Activated T-cell treated with anti-CD3 and anti-CD28 coated beads, Interleukin-2, amount 50 U/mL, for 24 hours (primary cell): ENCODE measurements around the gene MTA3.
A peak's percentile ranks its signal among the peaks of the same experiment; 100 is the strongest.
"Not testable (repeated sequence)": the region's sequence is repeated elsewhere in the genome, so short reads cannot be mapped to it uniquely, and the experiment has no call there.

Source experiments
- DNase-seq: peaks from one replicate; pipeline ENCODE4 v3.0.0-alpha.2; 2020
- H3K27ac Mint-ChIP-seq: 2 replicates; pipeline ENCODE4 v1.8.0; 2020; ENCODE audit warnings: mild to moderate bottlenecking, mixed read lengths
- H3K27me3 Mint-ChIP-seq: 2 replicates; pipeline ENCODE4 v1.8.0; 2020; ENCODE audit warnings: mixed read lengths
- H3K36me3 Mint-ChIP-seq: 2 replicates; pipeline ENCODE4 v1.8.0; 2020; ENCODE audit warnings: low read depth, mixed read lengths
- H3K4me1 Mint-ChIP-seq: 2 replicates; pipeline ENCODE4 v1.8.0; 2020; ENCODE audit warnings: low read depth, mixed read lengths
- H3K4me3 Mint-ChIP-seq: 2 replicates; pipeline ENCODE4 v1.8.0; 2020; ENCODE audit warnings: mild to moderate bottlenecking, moderate library complexity, mixed read lengths
- H3K9me3 Mint-ChIP-seq: 2 replicates; pipeline ENCODE4 v1.8.0; 2020; ENCODE audit warnings: mixed read lengths

The MTA3 gene

GRCh38 chr2:42696987-42697386 is 128.6 kb downstream of the MTA3 start:
- H3K4me1 Mint-ChIP-seq, result peaks cover 8% of the 10 kb centered on the region
- DNase-seq, result no peak
- no peaks in the 10 kb centered on the region for H3K27me3 Mint-ChIP-seq
- no peak overlapping the region for H3K4me3 Mint-ChIP-seq
- peaks cover 17% of the 10 kb centered on the region for H3K36me3 Mint-ChIP-seq
- H3K27ac Mint-ChIP-seq, result no peak overlapping the region
- H3K9me3 Mint-ChIP-seq, result no peaks in the 10 kb centered on the region

DNA sequence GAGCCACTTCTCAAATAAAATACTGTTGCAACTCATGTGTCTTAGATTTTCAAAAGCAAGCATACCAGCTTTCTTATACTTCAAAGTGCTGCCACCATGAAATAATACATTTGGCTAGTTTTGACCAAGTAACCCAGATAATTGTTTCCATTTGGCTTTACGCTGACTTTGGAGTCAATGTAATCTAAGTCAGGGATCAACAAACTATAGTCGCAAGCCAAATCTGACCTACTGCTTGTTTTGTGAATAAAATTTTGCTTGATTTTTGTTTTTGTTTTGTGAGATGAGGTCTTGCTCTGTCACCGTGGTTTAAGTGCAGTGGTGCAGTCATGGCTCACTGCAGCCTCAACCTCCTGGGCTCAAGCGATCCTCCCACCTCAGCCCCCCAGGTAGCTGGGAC is 130.5 kb downstream of the MTA3 start:
- H3K4me3 Mint-ChIP-seq, result no peak overlapping the region
- H3K9me3 Mint-ChIP-seq, result no peaks in the 10 kb centered on the region
- H3K36me3 Mint-ChIP-seq, result peaks cover 17% of the 10 kb centered on the region
- no peaks in the 10 kb centered on the region for H3K4me1 Mint-ChIP-seq
- no peaks in the 10 kb centered on the region for H3K27me3 Mint-ChIP-seq
- no peak for DNase-seq
- H3K27ac Mint-ChIP-seq, result no peak overlapping the region

DNA sequence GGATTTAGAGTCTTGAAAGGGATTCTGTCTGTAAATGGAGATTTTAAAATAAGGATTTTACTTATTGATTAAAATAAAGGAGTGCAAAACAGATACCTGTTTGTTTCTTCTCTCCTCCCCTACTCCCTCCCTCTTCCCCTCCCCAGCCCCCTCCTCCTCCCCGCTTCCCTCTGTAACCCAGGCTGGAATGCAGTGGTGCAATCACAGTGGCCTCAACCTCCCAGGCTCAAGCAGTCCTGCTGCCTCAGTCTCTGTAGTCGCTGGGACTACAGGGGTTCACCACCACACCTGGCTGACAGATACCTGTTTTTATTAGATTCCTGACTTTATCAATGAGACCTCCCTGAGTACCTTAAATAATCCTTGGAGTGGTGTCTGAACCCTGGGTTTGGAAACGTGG is 138.4 kb downstream of the MTA3 start:
- H3K4me1 Mint-ChIP-seq, result no peaks in the 10 kb centered on the region
- no peaks in the 10 kb centered on the region for H3K9me3 Mint-ChIP-seq
- H3K36me3 Mint-ChIP-seq, result peaks cover 45% of the 10 kb centered on the region
- no peak overlapping the region for H3K4me3 Mint-ChIP-seq
- DNase-seq, result no peak
- H3K27ac Mint-ChIP-seq, result no peak overlapping the region
- no peaks in the 10 kb centered on the region for H3K27me3 Mint-ChIP-seq

GRCh38 chr2:42708179-42708578 is 139.7 kb downstream of the MTA3 start:
- no peaks in the 10 kb centered on the region for H3K9me3 Mint-ChIP-seq
- DNase-seq, result no peak
- H3K27ac Mint-ChIP-seq, result no peak overlapping the region
- H3K4me3 Mint-ChIP-seq, result no peak overlapping the region
- H3K36me3 Mint-ChIP-seq, result peaks cover 44% of the 10 kb centered on the region
- H3K27me3 Mint-ChIP-seq, result no peaks in the 10 kb centered on the region
- H3K4me1 Mint-ChIP-seq, result no peaks in the 10 kb centered on the region

- Mint-ChIP-seq H3K27ac (no peak overlapping the region), H3K27me3 (no peaks in the 10 kb centered on the region), H3K4me3 (no peak overlapping the region), H3K36me3 (peaks cover 26% of the 10 kb centered on the region), H3K4me1 (peaks cover 12% of the 10 kb centered on the region), H3K9me3 (no peaks in the 10 kb centered on the region)
- no peak for DNase-seq
Measured at GRCh38 chr2:42711896-42712295, 143.5 kb downstream of the MTA3 start.

GRCh38 chr2:42712934-42713333 is 144.5 kb downstream of the MTA3 start:
- no peak for DNase-seq
- H3K4me1 Mint-ChIP-seq, result peaks cover 12% of the 10 kb centered on the region
- H3K9me3 Mint-ChIP-seq, result no peaks in the 10 kb centered on the region
- H3K27ac Mint-ChIP-seq, result no peak overlapping the region
- no peaks in the 10 kb centered on the region for H3K27me3 Mint-ChIP-seq
- H3K4me3 Mint-ChIP-seq, result no peak overlapping the region
- H3K36me3 Mint-ChIP-seq, result peaks cover 19% of the 10 kb centered on the region

DNA sequence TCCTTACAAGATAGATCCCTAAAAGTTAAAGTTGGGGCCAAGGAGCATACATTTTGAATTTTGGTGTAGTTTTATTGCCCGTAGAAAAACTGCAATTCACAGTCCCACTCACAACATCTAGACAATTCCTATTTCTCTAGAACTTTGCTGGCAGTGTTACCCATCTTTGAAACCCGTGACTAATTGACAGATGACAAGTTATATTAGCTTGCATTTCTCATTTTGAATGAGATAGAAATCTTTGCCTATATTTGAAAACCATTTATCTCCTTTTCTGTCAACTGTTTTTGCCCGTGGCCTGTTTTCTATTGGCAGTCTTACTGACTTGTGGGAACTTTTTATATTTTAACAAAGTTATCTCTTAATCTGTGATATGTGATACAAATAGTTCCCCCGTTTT is 145.5 kb downstream of the MTA3 start:
- peaks cover 12% of the 10 kb centered on the region for H3K4me1 Mint-ChIP-seq
- peaks cover 9% of the 10 kb centered on the region for H3K36me3 Mint-ChIP-seq
- H3K27me3 Mint-ChIP-seq, result no peaks in the 10 kb centered on the region

GRCh38 chr2:42714686-42715085 is 146.3 kb downstream of the MTA3 start:
- Mint-ChIP-seq H3K9me3 (no peaks in the 10 kb centered on the region), H3K36me3 (peaks cover 1% of the 10 kb centered on the region), H3K27me3 (no peaks in the 10 kb centered on the region), H3K4me1 (peaks cover 12% of the 10 kb centered on the region), H3K27ac (no peak overlapping the region), H3K4me3 (no peak overlapping the region)
- DNase-seq, result no peak

More for the DNA sequence above, 145.5 kb downstream of the MTA3 start:
- DNase-seq, result no peak
- Mint-ChIP-seq H3K27ac (no peak overlapping the region), H3K4me3 (no peak overlapping the region), H3K9me3 (no peaks in the 10 kb centered on the region)

DNA sequence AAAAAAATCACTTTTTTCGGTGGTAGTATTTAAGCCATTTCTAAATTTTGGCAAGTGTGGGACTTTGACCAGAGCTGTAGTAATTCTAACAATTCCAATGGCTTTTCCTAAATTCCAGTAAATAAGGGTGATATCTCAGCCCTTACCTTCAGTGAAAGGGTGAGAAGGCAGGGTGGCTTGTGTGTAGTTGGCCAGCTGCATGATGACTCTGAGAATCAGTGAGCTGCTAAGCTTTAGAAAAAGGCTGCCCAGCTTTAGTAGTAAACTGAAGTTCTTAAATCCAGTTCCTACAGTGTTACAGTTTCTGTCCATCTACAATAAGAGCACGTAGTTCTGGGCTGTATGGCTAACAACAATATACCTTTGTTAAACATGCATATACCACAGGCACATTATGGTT is 153.5 kb downstream of the MTA3 start:
- no peaks in the 10 kb centered on the region for H3K27me3 Mint-ChIP-seq
- H3K36me3 Mint-ChIP-seq, result peaks cover 16% of the 10 kb centered on the region
- DNase-seq, result no peak
- peak overlapping the region; percentile 51 for H3K27ac Mint-ChIP-seq
- no peaks in the 10 kb centered on the region for H3K9me3 Mint-ChIP-seq
- H3K4me1 Mint-ChIP-seq, result peaks cover 19% of the 10 kb centered on the region
- H3K4me3 Mint-ChIP-seq, result no peak overlapping the region

GRCh38 chr2:42722320-42723190 is 154.1 kb downstream of the MTA3 start:
- H3K27me3 Mint-ChIP-seq, result no peaks in the 10 kb centered on the region
- peak overlapping the region; percentile 51 for H3K27ac Mint-ChIP-seq
- DNase-seq, result no peak
- peaks cover 19% of the 10 kb centered on the region for H3K4me1 Mint-ChIP-seq
- no peaks in the 10 kb centered on the region for H3K9me3 Mint-ChIP-seq
- H3K36me3 Mint-ChIP-seq, result peaks cover 16% of the 10 kb centered on the region
- no peak overlapping the region for H3K4me3 Mint-ChIP-seq

DNA sequence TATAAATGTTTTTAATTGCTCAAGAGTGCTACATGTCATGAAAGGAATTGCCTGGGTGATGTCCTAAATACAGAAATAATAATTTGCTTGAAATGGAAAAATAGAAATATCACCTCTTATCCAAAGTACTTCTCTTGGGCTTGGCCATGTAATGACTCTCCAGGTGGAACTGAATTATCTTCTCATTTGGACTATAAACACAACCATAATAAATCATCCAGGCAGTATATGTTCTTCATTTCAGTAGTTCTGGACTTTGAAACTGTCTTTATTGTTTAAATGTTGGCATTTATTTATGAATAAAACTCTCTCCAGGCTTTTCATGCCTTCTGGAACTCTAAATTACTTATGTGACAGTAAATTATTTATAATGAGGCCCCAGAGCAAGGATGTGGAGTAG is 155.0 kb downstream of the MTA3 start:
- H3K4me3 Mint-ChIP-seq, result no peak overlapping the region
- peaks cover 19% of the 10 kb centered on the region for H3K4me1 Mint-ChIP-seq
- H3K36me3 Mint-ChIP-seq, result peaks cover 19% of the 10 kb centered on the region
- no peaks in the 10 kb centered on the region for H3K27me3 Mint-ChIP-seq
- no peak for DNase-seq
- H3K9me3 Mint-ChIP-seq, result no peaks in the 10 kb centered on the region
- H3K27ac Mint-ChIP-seq, result no peak overlapping the region

GRCh38 chr2:42724886-42725285 is 156.5 kb downstream of the MTA3 start:
- Mint-ChIP-seq H3K4me1 (peaks cover 19% of the 10 kb centered on the region), H3K36me3 (peaks cover 30% of the 10 kb centered on the region), H3K9me3 (peaks cover 5% of the 10 kb centered on the region), H3K4me3 (no peak overlapping the region), H3K27me3 (no peaks in the 10 kb centered on the region), H3K27ac (no peak overlapping the region)
- no peak for DNase-seq

- Mint-ChIP-seq H3K27ac (no peak overlapping the region), H3K27me3 (no peaks in the 10 kb centered on the region), H3K4me3 (no peak overlapping the region), H3K9me3 (peaks cover 9% of the 10 kb centered on the region), H3K4me1 (peaks cover 19% of the 10 kb centered on the region), H3K36me3 (peaks cover 38% of the 10 kb centered on the region)
- DNase-seq, result no peak
Measured at GRCh38 chr2:42725657-42726056, 157.2 kb downstream of the MTA3 start.

DNA sequence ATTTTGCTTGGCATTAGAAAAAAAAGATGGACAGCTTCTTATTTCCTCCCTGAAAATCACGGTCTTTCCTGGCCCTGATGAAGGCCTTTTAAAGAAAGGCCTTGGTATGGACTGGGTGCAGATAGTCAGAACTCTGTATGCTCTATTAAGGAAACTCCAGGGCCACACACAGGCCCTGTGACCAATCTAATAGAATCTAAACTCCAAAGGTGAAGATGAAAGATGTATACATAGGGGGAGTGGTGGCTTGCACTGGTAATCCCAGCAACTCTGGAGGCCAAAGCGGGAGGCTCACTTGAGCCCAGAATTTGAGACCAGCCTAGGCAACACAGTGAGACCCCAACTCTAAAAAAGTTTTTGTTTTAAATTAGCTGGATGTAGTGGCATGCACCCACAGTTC is 158.2 kb downstream of the MTA3 start:
- Mint-ChIP-seq H3K27me3 (no peaks in the 10 kb centered on the region), H3K27ac (no peak overlapping the region), H3K9me3 (peaks cover 9% of the 10 kb centered on the region), H3K4me1 (peaks cover 19% of the 10 kb centered on the region), H3K4me3 (no peak overlapping the region), H3K36me3 (peaks cover 47% of the 10 kb centered on the region)
- no peak for DNase-seq

GRCh38 chr2:42731316-42731715 is 162.9 kb downstream of the MTA3 start:
- not testable (repeated sequence) for H3K27ac Mint-ChIP-seq, H3K4me3 Mint-ChIP-seq, H3K4me1 Mint-ChIP-seq, DNase-seq, H3K27me3 Mint-ChIP-seq
- Mint-ChIP-seq H3K36me3 (peaks cover 76% of the 10 kb centered on the region), H3K9me3 (peaks cover 27% of the 10 kb centered on the region)
